Naive thymus-derived CD4-positive, alpha-beta T cell (primary cell): ENCODE results near the gene GFPT2. TPM values are rescaled to one million over a fixed set of nuclear protein-coding genes. Genes with fewer than 3 reads are reported as not detected.

Source experiments
- ATAC-seq: fragments of 150-1000 bp; cut with Tn5 transposase; 2 replicates; pipeline ENCODE4 v1.10.0; 2021; ENCODE audit warnings: mild to moderate bottlenecking, moderate library complexity
- CTCF ChIA-PET: fragments of 350-600 bp; sonication (Branson Sonifier 250); formaldehyde crosslinking; loops from one replicate; lab custom pipeline; 2021; ENCODE audit warnings: antibody characterized with exemption; lab: Charles Lee
- POLR2A ChIA-PET: fragments of 350-600 bp; sonication (Branson Sonifier 250); formaldehyde crosslinking; loops from one replicate; lab custom pipeline; 2021; ENCODE audit warnings: antibody characterized with exemption, inconsistent platforms; lab: Charles Lee
- DNase-seq, 9 donors: peaks; one replicate each; pipeline versions ENCODE4 v3.0.0 to v3.0.0-alpha.2; 2020 to 2022; ENCODE audit warnings: mixed read lengths in 1 of 9
- H3K27ac ChIP-seq: one replicate; pipeline ENCODE4 v1.7.0; 2013; ENCODE audit warnings: mild to moderate bottlenecking, low read depth, low read length, moderate library complexity
- H3K27me3 ChIP-seq, 2 donors: one replicate each; pipeline ENCODE4 v1.7.0; 2013; ENCODE audit warnings: low read length in 2 of 2, mild to moderate bottlenecking in 2 of 2, moderate library complexity in 2 of 2; ENCODE audit not compliant: control insufficient read depth in 2 of 2, insufficient read depth in 2 of 2
- H3K36me3 ChIP-seq, 3 experiments: 1 replicate in 2 of 3; 2 replicates in 1 of 3; pipeline ENCODE4 v1.7.0; 2013; ENCODE audit warnings: low read length in 3 of 3, mild to moderate bottlenecking in 3 of 3, moderate library complexity in 1 of 3; ENCODE audit not compliant: insufficient read depth in 3 of 3, control insufficient read depth in 2 of 3
- H3K4me1 ChIP-seq, 2 donors: one replicate each; pipeline ENCODE4 v1.7.0; 2013; ENCODE audit warnings: low read length in 2 of 2, mild to moderate bottlenecking in 2 of 2, moderate library complexity in 1 of 2; ENCODE audit not compliant: control insufficient read depth in 2 of 2, insufficient read depth in 2 of 2
- H3K4me3 ChIP-seq: 2 replicates; pipeline ENCODE4 v1.7.0; 2013; ENCODE audit warnings: mild to moderate bottlenecking, low read length
- H3K9me3 ChIP-seq, 3 experiments: 1 replicate in 2 of 3; 2 replicates in 1 of 3; pipeline ENCODE4 v1.7.0; 2013; ENCODE audit warnings: low read length in 3 of 3; ENCODE audit not compliant: control insufficient read depth in 2 of 3
- H3K27ac Mint-ChIP-seq, 9 donors: one replicate each; pipeline ENCODE4 v1.8.0; 2020 to 2022; ENCODE audit warnings: mixed read lengths in 9 of 9, mild to moderate bottlenecking in 8 of 9, moderate library complexity in 5 of 9, inconsistent platforms in 2 of 9
- H3K27me3 Mint-ChIP-seq, 5 donors: one replicate each; pipeline ENCODE4 v1.8.0; 2021 to 2022; ENCODE audit warnings: mixed read lengths in 5 of 5, mild to moderate bottlenecking in 1 of 5
- H3K36me3 Mint-ChIP-seq, 5 donors: one replicate each; pipeline ENCODE4 v1.8.0; 2020 to 2022; ENCODE audit warnings: mixed read lengths in 5 of 5, mild to moderate bottlenecking in 3 of 5, inconsistent platforms in 1 of 5
- H3K4me1 Mint-ChIP-seq, 7 donors: one replicate each; pipeline ENCODE4 v1.8.0; 2020 to 2022; ENCODE audit warnings: mixed read lengths in 7 of 7, mild to moderate bottlenecking in 3 of 7, inconsistent platforms in 1 of 7
- H3K4me3 Mint-ChIP-seq, 10 donors: one replicate each; pipeline ENCODE4 v1.8.0; 2020 to 2022; ENCODE audit warnings: mild to moderate bottlenecking in 10 of 10, mixed read lengths in 10 of 10, moderate library complexity in 6 of 10, inconsistent platforms in 2 of 10
- H3K9me3 Mint-ChIP-seq, 11 donors: one replicate each; pipeline ENCODE4 v1.8.0; 2020 to 2022; ENCODE audit warnings: mixed read lengths in 11 of 11, mild to moderate bottlenecking in 4 of 11, inconsistent platforms in 1 of 11, moderate library complexity in 1 of 11
- intact Hi-C, 2 donors: fragments of 100-400 bp; cut with micrococcal nuclease; formaldehyde crosslinking; loops; one replicate each; pipeline ENCODE4 v1.15.1; 2023
- polyA plus RNA-seq, 2 donors: library from polyadenylated mRNA; unstranded; fragments of 300-500 nt; fragmentation: Illumina TruSeq; gene quantifications; one replicate each; pipeline ENCODE4 v1.2.3, GENCODE V29; 2021
- total RNA-seq, 6 experiments: library from RNA in 5 of 6; stranded (reverse) in 5 of 6; gene quantifications; 1 replicate in 5 of 6; 2 replicates in 1 of 6; pipeline ENCODE4 v1.2.3 and lab custom pipeline; 2021 to 2026

The GFPT2 gene
- total RNA-seq (under 1 TPM in 2 of 5 experiments, not detected in 3; 0.16 to 0.81 TPM), polyA plus RNA-seq (not detected), total RNA-seq (lab: John Stamatoyannopoulos, UW) (0.67 reads per million)

DNA sequence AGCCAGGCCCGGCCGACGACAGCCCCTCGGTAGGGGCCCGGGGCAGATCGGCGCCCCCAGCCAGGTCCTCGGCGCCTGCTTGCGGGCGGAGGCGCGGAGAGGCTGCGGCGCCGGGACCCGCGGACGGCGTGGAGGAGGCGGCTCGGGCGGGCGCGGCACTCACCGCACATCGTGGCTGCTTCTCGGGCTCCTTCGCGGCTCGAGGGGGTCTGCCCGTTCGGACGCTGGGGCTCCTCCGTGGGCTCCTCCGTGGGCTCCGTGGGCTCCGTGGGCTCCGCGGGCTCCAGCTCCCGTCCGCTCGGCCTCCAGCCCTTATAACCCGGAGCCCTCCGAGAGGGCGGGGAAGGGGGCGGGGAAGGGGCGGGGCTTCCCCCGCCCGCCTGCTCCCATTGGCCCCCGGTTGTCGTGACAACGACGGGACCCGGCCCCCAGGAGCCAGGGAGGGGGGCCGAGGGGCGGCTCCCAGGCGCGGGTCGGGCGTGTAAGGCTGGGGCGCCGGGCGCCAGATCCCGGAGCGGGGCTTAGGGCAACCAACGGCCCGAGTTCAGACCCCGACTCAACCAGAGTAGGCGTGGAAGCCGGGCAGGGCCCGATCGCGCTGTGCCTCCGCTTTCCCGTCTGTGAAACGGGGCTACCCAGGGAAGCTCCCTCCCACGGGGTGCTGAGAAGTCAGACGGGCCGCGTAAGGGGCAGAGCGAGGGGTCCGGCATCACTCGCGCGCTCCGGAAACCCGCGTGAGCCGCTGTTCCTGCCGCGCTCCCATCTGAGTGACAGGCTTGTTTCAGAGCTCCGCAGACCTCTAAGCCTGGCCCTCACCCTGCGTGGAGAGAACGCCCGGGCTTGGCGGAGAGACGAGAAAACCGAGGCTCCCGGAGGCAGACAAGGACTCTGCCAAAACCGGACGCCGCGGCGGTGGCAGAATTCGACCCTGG, at the start of gene GFPT2:
GFPT2 (minus strand) TSS at position 289 of the 932 bp plus-strand sequence; CDS start at position 170, 119 bp downstream.
- H3K9me3 ChIP-seq = no peaks in the 10 kb centered on the region
- ChIA-PET POLR2A (no interaction called here), CTCF (no interaction called here)
- no peak within 1 kb of the TSS for H3K27ac ChIP-seq
- Mint-ChIP-seq H3K27me3 (peaks cover 33 to 62% (median 45%) of the 10 kb centered on the region in 5 donors), H3K9me3 (peaks cover 0 to 1% (median 0%) of the 10 kb centered on the region in 11 donors), H3K4me1 (peaks cover 0 to 12% (median 6%) of the 10 kb centered on the region in 7 donors), H3K4me3 (peak within 1 kb of the TSS; percentile 66 to 84 (median 77)), H3K27ac (no peak within 1 kb of the TSS), H3K36me3 (no peaks in the 10 kb centered on the region)
- DNase-seq (peak; percentile 52 to 75 (median 65)), ATAC-seq (peak; percentile 95)
- H3K27me3 ChIP-seq = peaks cover 0 to 13% of the 10 kb centered on the region in 2 donors
- intact Hi-C loops = loop anchor here (1.0 to 5.0 kb wide), 4 partner anchors 60 to 141 kb away; partner anchors contain the start of genes CNOT6 (in 2 of the 2) and MAPK9 (in 1 of the 2)
- peaks cover 5% of the 10 kb centered on the region in 2 donors for H3K4me1 ChIP-seq
- no peaks in the 10 kb centered on the region for H3K36me3 ChIP-seq
- H3K4me3 ChIP-seq = peak within 1 kb of the TSS; percentile 75

DNA sequence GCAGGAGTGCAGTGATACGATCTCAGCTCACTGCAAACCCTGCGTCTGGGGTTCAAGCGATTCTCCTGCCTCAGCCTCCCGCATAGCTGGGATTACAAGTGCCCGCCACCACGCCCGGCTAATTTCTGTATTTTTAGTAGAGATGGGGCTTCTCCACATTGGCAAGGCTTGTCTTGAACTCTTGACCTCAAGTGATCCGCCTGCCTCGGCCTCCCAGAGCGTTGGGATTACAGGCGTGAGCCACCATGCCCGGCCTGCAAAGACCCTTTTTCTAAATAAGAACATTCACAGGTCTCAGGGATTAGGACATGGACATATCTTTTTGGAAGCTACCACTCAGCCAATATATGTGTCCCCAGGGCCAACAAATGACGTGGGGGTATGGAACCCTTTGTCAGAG, 49.6 kb upstream of the GFPT2 start:
- Mint-ChIP-seq H3K9me3 (peaks cover 0 to 12% (median 0%) of the 10 kb centered on the region in 11 donors), H3K4me1 (peaks cover 0 to 1% (median 0%) of the 10 kb centered on the region in 7 donors), H3K36me3 (no peaks in the 10 kb centered on the region), H3K27me3 (peaks cover 0 to 45% (median 17%) of the 10 kb centered on the region in 5 donors), H3K27ac (no peak overlapping the region), H3K4me3 (no peak overlapping the region)
- Histone ChIP-seq H3K27ac (no peak overlapping the region), H3K9me3 (no peaks in the 10 kb centered on the region), H3K4me3 (no peak overlapping the region), H3K4me1 (no peaks in the 10 kb centered on the region), H3K27me3 (no peaks in the 10 kb centered on the region), H3K36me3 (no peaks in the 10 kb centered on the region)
- POLR2A ChIA-PET = no interaction called here
- CTCF ChIA-PET = no interaction called here
- ATAC-seq = no peak
- intact Hi-C loops = no loop called here
- DNase-seq = no peak

DNA sequence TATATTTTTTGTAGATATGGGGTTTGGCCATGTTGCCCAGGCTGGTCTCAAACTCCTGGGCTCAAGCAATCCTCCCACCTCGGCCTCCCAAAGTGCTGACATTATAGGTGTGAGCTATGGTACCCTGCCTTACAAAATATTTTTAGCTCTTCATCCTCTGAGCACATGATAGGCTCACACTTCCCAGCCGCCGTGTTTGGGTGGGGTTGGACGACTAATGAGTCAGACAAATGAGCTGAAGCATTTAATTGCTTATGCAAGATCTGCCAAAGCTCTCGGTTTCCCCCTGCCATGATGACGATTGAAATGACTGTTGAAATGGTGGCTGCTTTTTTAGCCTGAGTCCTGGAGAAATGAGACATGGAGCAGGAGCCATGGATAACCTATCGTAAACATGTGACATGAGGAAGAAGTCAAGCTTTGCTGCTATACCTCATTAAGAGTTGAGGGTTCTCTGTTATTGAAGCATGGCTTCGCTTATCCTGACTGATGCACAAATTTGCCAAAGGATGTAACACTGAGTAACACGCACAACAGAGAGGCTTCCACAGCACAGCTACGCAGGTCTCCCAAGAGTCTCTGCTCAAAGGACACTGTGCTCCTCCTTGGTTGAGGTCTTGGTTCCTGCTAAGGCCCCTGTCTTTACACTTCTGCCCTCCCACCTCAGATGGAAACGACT, 48.2 kb upstream of the GFPT2 start:
- Mint-ChIP-seq H3K27ac (no peak overlapping the region), H3K27me3 (peaks cover 0 to 39% (median 17%) of the 10 kb centered on the region in 5 donors), H3K9me3 (peaks cover 0 to 12% (median 0%) of the 10 kb centered on the region in 11 donors), H3K4me3 (no peak overlapping the region), H3K36me3 (no peaks in the 10 kb centered on the region), H3K4me1 (peaks cover 0 to 1% (median 0%) of the 10 kb centered on the region in 7 donors)
- intact Hi-C loops = no loop called here
- Histone ChIP-seq H3K4me1 (no peaks in the 10 kb centered on the region), H3K4me3 (no peak overlapping the region), H3K27ac (no peak overlapping the region), H3K36me3 (no peaks in the 10 kb centered on the region), H3K9me3 (no peaks in the 10 kb centered on the region), H3K27me3 (no peaks in the 10 kb centered on the region)
- POLR2A ChIA-PET = no interaction called here
- CTCF ChIA-PET = no interaction called here
- DNase-seq = no peak
- no peak for ATAC-seq

DNA sequence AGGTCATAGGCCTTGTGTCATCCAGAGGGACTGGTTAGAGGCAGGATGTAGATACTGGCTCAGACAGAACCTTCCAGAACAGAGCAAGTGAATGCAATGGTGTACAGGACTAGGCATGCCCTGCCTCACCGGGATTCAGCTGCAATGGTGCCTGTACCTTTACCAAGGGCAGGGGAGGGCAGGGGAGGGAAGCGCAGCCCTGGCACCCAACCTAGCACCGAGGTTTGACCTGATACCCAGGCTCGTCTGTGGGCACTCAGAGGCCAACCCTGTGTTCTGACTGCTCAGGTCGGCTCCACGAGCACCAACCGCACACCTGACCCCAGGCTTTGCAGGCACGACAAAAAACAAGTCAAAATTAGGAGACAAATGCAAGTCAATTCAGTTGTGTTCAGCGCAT, 47.3 kb upstream of the GFPT2 start:
- H3K27me3 ChIP-seq = no peaks in the 10 kb centered on the region
- DNase-seq = no peak
- Mint-ChIP-seq H3K27ac (no peak overlapping the region), H3K4me1 (peaks cover 0 to 1% (median 0%) of the 10 kb centered on the region in 7 donors), H3K4me3 (no peak overlapping the region), H3K27me3 (peaks cover 0 to 33% (median 13%) of the 10 kb centered on the region in 5 donors), H3K9me3 (peaks cover 0 to 12% (median 0%) of the 10 kb centered on the region in 11 donors), H3K36me3 (no peaks in the 10 kb centered on the region)
- no peaks in the 10 kb centered on the region for H3K4me1 ChIP-seq
- H3K36me3 ChIP-seq = no peaks in the 10 kb centered on the region
- no peak for ATAC-seq
- H3K9me3 ChIP-seq = no peaks in the 10 kb centered on the region
- POLR2A ChIA-PET = no interaction called here
- CTCF ChIA-PET = no interaction called here
- H3K4me3 ChIP-seq = no peak overlapping the region
- intact Hi-C loops = no loop called here
- H3K27ac ChIP-seq = no peak overlapping the region

DNA sequence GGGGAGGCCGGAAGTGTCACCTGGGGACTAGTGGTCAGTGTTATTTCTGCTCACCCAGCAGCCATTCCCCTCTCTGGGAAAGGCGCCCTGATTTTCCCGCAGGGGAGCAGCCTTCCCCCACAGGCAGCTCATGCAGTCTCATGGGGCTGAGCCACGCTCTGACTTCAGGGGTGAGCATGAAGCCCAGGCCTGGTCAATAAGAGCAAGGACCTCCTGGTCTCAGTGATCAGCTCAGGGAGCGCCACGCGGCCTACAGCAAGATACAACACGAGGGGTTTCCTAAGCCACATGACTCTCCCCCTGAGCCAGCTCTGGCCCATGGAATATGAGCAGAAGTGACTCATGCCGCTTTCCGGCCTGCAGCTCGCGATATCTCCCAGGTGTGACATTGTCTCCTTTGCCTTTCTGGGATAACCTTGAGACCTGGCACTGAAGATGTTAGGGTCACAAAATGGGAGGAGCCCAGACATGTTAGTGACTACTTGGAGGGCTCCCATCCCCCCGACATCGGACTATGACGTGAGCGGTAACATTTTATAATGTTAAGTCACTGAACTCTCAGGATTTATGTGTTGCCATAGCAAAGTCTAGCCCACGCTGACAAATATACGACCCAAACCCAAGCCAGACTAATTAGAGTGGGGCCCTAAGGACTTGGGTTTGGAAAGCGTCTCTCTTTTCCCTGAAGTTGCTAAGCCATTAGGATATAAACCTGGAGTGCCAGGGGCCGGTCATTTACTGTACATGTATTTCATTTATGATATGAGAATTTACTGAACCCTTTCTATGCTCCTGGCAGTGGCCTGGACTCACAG, 46.5 kb upstream of the GFPT2 start:
- no peaks in the 10 kb centered on the region for H3K9me3 ChIP-seq
- H3K27ac ChIP-seq = no peak overlapping the region
- ChIA-PET CTCF (no interaction called here), POLR2A (no interaction called here)
- ATAC-seq (no peak), DNase-seq (no peak)
- no peaks in the 10 kb centered on the region for H3K27me3 ChIP-seq
- H3K4me3 ChIP-seq = no peak overlapping the region
- H3K4me1 ChIP-seq = no peaks in the 10 kb centered on the region
- intact Hi-C loops = loop anchor here in 1 of 2 donors (10.0 kb wide), 1 partner anchor 75 kb away; no protein-coding TSS in a partner anchor
- H3K4me3 Mint-ChIP-seq = no peak overlapping the region
- H3K36me3 ChIP-seq = no peaks in the 10 kb centered on the region
- H3K27me3 Mint-ChIP-seq = peaks cover 0 to 31% (median 14%) of the 10 kb centered on the region in 5 donors
- H3K27ac Mint-ChIP-seq = no peak overlapping the region
- no peaks in the 10 kb centered on the region for H3K36me3 Mint-ChIP-seq
- H3K4me1 Mint-ChIP-seq = peaks cover 0 to 1% (median 0%) of the 10 kb centered on the region in 7 donors
- peaks cover 0 to 12% (median 0%) of the 10 kb centered on the region in 11 donors for H3K9me3 Mint-ChIP-seq

DNA sequence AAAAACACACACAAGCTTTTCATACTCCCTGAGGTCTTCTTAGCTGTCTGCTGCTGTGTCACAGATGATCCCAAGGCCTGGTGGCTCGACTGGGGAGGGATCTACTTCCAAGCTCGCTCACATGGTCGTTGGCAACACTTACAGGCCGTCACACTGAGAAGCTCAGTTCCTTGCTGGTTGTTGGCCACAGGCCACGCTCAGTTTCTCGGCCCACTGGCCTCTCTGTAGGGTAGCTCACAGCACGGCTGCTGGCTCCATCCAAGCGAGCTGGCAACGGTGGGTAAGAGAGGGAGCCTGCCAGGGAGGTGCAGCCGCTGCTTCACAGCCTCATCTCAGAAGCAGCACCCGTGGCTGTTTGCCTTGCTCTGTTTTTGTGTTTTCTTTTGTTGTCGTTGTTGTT, 43.8 kb upstream of the GFPT2 start:
- Mint-ChIP-seq H3K27me3 (peaks cover 0 to 17% (median 11%) of the 10 kb centered on the region in 5 donors), H3K9me3 (peaks cover 0 to 7% (median 0%) of the 10 kb centered on the region in 11 donors), H3K36me3 (no peaks in the 10 kb centered on the region), H3K4me1 (no peaks in the 10 kb centered on the region), H3K27ac (no peak overlapping the region), H3K4me3 (no peak overlapping the region)
- no peak for ATAC-seq
- no peaks in the 10 kb centered on the region for H3K27me3 ChIP-seq
- H3K27ac ChIP-seq = no peak overlapping the region
- CTCF ChIA-PET = no interaction called here
- H3K9me3 ChIP-seq = no peaks in the 10 kb centered on the region
- POLR2A ChIA-PET = no interaction called here
- intact Hi-C loops = loop anchor here in 1 of 2 donors (10.0 kb wide), 1 partner anchor 78 kb away; no protein-coding TSS in a partner anchor
- H3K36me3 ChIP-seq = no peaks in the 10 kb centered on the region
- DNase-seq = no peak
- no peak overlapping the region for H3K4me3 ChIP-seq
- no peaks in the 10 kb centered on the region for H3K4me1 ChIP-seq
